ENCODE measurements around the gene GSTO1.

GRCh38 chr10:104274762-104275721 lies 20.4 kb downstream of the GSTO1 start:
- TF ChIP-seq EZH2phosphoT487 (IDR thresholded peaks at IDR 0.05; ENCODE audit: insufficient read depth, low read depth) (no peak), EZH2 (IDR thresholded peaks at IDR 0.05; ENCODE audit: insufficient read depth, poor library complexity, severe bottlenecking) (no peak)
